Osteoblast (primary cell): ENCODE measurements around the gene HOXB5. TPM values are rescaled to one million over a fixed set of nuclear protein-coding genes. Genes with fewer than 3 reads are reported as not detected.

Source experiments
- DNase-seq: peaks from one replicate; pipeline ENCODE4 v3.0.0; 2011; ENCODE audit warnings: low spot score, mixed read lengths; ENCODE audit not compliant: insufficient read length; ENCODE audit errors: missing footprints
- H2AFZ ChIP-seq: 2 replicates; pipeline ENCODE4 v1.6.0; 2011; ENCODE audit warnings: mild to moderate bottlenecking, low read length
- H3K27ac ChIP-seq: 2 replicates; pipeline ENCODE4 v1.5.1; 2011; ENCODE audit warnings: mild to moderate bottlenecking, low read depth, low read length, moderate library complexity
- H3K27me3 ChIP-seq: 2 replicates; pipeline ENCODE4 v1.6.0; 2012; ENCODE audit warnings: mild to moderate bottlenecking, control low read depth, inconsistent platforms, low read length, moderate library complexity; ENCODE audit not compliant: insufficient read depth
- H3K36me3 ChIP-seq: 2 replicates; pipeline ENCODE4 v1.5.1; 2011; ENCODE audit warnings: mild to moderate bottlenecking, low read length, control low read depth, moderate library complexity; ENCODE audit not compliant: insufficient read depth
- H3K4me1 ChIP-seq: 2 replicates; pipeline ENCODE4 v1.5.1; 2011; ENCODE audit warnings: mild to moderate bottlenecking, low read length, control low read depth, moderate library complexity; ENCODE audit not compliant: insufficient read depth
- H3K4me2 ChIP-seq: 2 replicates; pipeline ENCODE4 v1.6.0; 2011; ENCODE audit warnings: mild to moderate bottlenecking, low read length; ENCODE audit not compliant: insufficient read depth
- H3K4me3 ChIP-seq: fragments of 200-600 bp; sonication (generic); 3 replicates; pipeline ENCODE4 v1.5.1; 2012; ENCODE audit warnings: mild to moderate bottlenecking, low read length, inconsistent platforms; ENCODE audit not compliant: insufficient read depth
- H3K79me2 ChIP-seq: 2 replicates; pipeline ENCODE4 v1.6.0; 2012; ENCODE audit warnings: mild to moderate bottlenecking, low read length, control low read depth, inconsistent platforms; ENCODE audit not compliant: insufficient read depth
- H3K9me3 ChIP-seq: 2 replicates; pipeline ENCODE4 v1.5.1; 2011; ENCODE audit warnings: low read depth, low read length, control low read depth
- H4K20me1 ChIP-seq: 2 replicates; pipeline ENCODE4 v1.6.0; 2012; ENCODE audit warnings: mild to moderate bottlenecking, low read length, control low read depth; ENCODE audit not compliant: insufficient read depth
- CTCF ChIP-seq: IDR thresholded peaks from 2 replicates; pipeline ENCODE4 v1.5.1; 2011; ENCODE audit warnings: mild to moderate bottlenecking, low read depth, low read length, moderate library complexity; ENCODE audit errors: extremely low read depth
- total RNA-seq: library from RNA; depleted of rRNA; stranded (reverse); fragments of >200 nt; gene quantifications from 2 replicates; pipeline ENCODE4 v1.2.3, GENCODE V29; 2012

Gene HOXB5
- total RNA-seq, 1 donor: not detected

- Histone ChIP-seq H3K27me3 (peaks cover 96% of the 10 kb centered on the region), H4K20me1 (no peaks in the 10 kb centered on the region), H3K27ac (no peak overlapping the region), H2AFZ (peak overlapping the region; percentile 47), H3K4me1 (no peaks in the 10 kb centered on the region), H3K36me3 (no peaks in the 10 kb centered on the region), H3K4me2 (peak overlapping the region; percentile 78), H3K79me2 (no peaks in the 10 kb centered on the region), H3K4me3 (peak overlapping the region; percentile 25), H3K9me3 (no peaks in the 10 kb centered on the region)
- DNase-seq: peak; percentile 99
- peak; percentile 82 for TF ChIP-seq CTCF
Measured at GRCh38 chr17:48593840-48594537, 410 bp upstream of the HOXB5 start.

- Histone ChIP-seq H3K4me3 (no peak overlapping the region), H3K27me3 (peaks cover 95% of the 10 kb centered on the region), H2AFZ (no peak overlapping the region)
Measured at GRCh38 chr17:48592577-48592976, 1.0 kb downstream of the HOXB5 start.

GRCh38 chr17:48592057-48592514, 1.5 kb downstream of the HOXB5 start:
- Histone ChIP-seq H2AFZ (no peak overlapping the region), H4K20me1 (no peaks in the 10 kb centered on the region), H3K27ac (no peak overlapping the region), H3K9me3 (no peaks in the 10 kb centered on the region), H3K4me1 (no peaks in the 10 kb centered on the region), H3K27me3 (peaks cover 95% of the 10 kb centered on the region), H3K4me3 (no peak overlapping the region), H3K4me2 (no peak overlapping the region), H3K79me2 (no peaks in the 10 kb centered on the region), H3K36me3 (no peaks in the 10 kb centered on the region)
- TF ChIP-seq CTCF: no peak
- no peak for DNase-seq

More at GRCh38 chr17:48592577-48592976, 1.0 kb downstream of the HOXB5 start:
- Histone ChIP-seq H3K4me1 (no peaks in the 10 kb centered on the region), H3K27ac (no peak overlapping the region), H3K4me2 (peak overlapping the region; percentile 78), H3K79me2 (no peaks in the 10 kb centered on the region), H3K9me3 (no peaks in the 10 kb centered on the region), H3K36me3 (no peaks in the 10 kb centered on the region), H4K20me1 (no peaks in the 10 kb centered on the region)
- no peak for DNase-seq
- no peak for TF ChIP-seq CTCF

- H3K4me2 ChIP-seq: no peak overlapping the region
- no peak overlapping the region for H3K4me3 ChIP-seq
- H3K27me3 ChIP-seq: peaks cover 95% of the 10 kb centered on the region
- H3K4me1 ChIP-seq: no peaks in the 10 kb centered on the region
- H3K9me3 ChIP-seq: no peaks in the 10 kb centered on the region
- no peak for DNase-seq
- TF ChIP-seq CTCF: no peak
- no peak overlapping the region for H2AFZ ChIP-seq
- no peaks in the 10 kb centered on the region for H4K20me1 ChIP-seq
- H3K27ac ChIP-seq: no peak overlapping the region
- H3K36me3 ChIP-seq: no peaks in the 10 kb centered on the region
- H3K79me2 ChIP-seq: no peaks in the 10 kb centered on the region
Measured at GRCh38 chr17:48591255-48592056, 2.1 kb downstream of the HOXB5 start.
